T47D (cell line): ENCODE data around the gene NFATC1.

Experiments
- DNase-seq, 2 experiments: peaks; one replicate each; pipeline versions ENCODE4 v3.0.0 to v3.0.0-alpha.2; 2011 to 2012; ENCODE audit warnings: low read depth in 1 of 2, low spot score in 1 of 2
- JUND ChIP-seq: IDR thresholded peaks from 2 replicates; pipeline ENCODE4 v1.6.1; 2012; ENCODE audit warnings: low read depth
- in situ Hi-C: cut with HindIII; loops from 2 replicates; pipeline ENCODE4 v1.10.0; 2016; ENCODE audit warnings: low sequenced_read_pairs, low pct_unique_long_range_greater_than_20kb

Gene NFATC1

DNA sequence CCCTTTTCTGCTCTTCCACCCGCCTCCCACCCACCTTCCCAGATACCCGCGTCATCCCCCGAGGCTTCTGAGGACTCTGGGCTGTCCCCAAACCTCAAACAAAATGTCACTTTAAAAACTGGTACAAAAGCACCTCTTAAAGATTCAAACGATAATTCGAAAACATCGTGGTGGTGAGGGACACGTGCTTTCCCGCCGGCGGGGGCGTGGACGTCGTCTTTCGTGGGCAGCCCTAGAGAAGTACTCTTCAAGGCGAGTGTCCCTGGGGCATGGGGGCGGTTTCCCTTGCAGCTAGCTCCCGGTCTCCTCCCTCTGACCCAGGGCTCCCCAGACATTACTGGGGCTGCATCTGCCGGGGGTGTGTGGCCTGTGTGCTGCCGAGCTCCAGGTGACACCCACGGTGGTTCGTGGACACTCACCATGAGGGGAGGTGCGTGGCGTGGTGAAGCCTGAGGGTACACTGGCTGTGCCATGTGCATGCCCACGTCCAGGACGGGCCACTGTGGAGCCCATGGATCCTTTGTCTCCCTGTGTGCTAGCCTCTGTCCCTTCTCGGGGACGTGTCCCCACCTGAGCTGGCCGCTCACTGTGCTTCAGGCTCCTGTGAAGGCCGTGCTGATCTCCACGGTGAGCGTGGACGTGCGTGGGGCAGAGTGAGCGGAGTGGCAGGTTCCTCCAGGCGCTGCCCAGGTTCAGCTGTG is 117.8 kb downstream of the NFATC1 start:
- no peak for DNase-seq
- no peak for TF ChIP-seq JUND
- in situ Hi-C loops, result no loop called here

DNA sequence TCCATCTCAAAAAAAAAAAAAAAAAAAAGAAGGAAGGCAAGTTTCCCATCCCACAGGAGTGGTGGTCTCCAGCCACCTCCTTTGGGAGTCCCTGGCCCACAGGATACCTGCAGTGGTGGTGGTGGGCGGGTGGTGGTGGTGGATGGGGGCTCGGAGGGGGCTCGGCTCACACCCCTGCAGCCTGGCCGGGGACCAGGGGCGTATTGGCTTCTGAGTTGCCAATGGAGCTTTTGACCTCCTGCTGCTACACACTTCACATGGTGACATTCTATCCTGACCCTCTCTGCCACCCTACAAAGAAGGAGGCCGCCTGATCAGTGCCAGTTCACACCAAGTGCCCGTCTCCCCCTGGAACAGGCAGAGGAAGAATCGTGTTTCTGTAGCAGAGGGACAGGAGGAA is 119.6 kb downstream of the NFATC1 start:
- in situ Hi-C loops, result no loop called here
- no peak for TF ChIP-seq JUND
- DNase-seq, result no peak

DNA sequence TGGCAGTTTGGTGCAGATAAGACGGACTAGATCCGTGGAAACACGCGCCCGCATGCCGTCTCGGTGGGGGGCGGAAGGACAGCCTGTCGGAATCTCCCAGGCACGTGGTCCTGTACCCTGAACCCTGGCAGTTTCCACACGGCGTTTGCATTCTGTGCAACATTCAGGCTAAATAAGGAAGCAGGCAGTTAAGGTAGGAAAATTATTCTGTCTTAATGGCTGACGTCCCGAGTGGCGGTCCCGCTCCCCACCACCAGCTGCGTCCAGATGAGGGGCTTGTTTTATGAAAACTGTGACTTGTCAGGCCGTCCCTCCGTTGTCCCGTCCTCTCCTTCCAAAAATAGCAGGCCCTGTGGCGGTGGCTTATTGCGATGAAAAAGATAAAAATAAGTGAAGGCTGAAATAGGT is 120.2 kb downstream of the NFATC1 start:
- no peak for DNase-seq
- TF ChIP-seq JUND, result no peak
- in situ Hi-C loops, result no loop called here

DNA sequence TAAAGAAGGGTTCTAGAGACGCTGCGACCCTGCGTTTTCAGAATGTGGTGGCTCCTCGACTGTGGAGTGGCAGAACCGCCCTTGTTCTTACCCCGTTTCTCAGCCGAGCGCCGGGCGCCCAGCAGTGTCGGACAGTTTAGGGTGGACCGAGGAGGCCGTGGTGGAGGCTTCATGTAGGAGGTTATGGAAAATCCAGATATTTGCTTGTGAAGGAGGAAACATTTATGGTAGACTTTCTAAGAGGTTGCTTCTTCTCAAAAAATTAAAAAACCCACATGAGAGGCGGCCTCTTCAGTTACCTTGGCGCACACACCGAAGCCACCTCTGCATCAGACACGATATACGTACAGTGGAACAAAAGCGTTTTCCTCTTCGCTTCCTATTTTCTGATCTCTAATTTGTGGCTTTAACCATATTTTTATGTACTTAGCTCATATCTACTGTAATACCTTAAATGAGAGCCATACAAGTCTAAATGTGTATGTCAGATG is 120.8 kb downstream of the NFATC1 start:
- in situ Hi-C loops, result no loop called here
- TF ChIP-seq JUND, result no peak
- DNase-seq, result no peak

DNA sequence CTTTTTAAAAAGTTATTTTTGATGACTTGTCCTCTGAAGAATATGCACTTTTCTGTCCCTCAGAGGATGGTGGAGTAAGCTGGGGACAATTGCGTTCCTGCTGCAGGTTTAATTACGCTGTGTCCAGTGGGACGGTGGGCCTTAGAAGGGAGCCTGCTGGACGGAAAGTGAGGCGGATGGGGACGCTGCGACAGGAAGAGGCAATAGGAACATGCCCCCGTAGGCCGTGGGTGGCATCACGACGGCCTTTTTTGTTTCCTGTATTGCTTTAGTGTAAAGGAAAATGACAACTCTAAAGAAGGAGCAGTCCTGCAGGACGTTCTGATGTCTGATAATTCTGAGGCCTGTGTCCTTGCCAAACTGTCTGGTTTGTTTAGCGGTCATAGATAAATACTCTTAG is 121.6 kb downstream of the NFATC1 start:
- in situ Hi-C loops, result no loop called here
- no peak for DNase-seq
- TF ChIP-seq JUND, result no peak

DNA sequence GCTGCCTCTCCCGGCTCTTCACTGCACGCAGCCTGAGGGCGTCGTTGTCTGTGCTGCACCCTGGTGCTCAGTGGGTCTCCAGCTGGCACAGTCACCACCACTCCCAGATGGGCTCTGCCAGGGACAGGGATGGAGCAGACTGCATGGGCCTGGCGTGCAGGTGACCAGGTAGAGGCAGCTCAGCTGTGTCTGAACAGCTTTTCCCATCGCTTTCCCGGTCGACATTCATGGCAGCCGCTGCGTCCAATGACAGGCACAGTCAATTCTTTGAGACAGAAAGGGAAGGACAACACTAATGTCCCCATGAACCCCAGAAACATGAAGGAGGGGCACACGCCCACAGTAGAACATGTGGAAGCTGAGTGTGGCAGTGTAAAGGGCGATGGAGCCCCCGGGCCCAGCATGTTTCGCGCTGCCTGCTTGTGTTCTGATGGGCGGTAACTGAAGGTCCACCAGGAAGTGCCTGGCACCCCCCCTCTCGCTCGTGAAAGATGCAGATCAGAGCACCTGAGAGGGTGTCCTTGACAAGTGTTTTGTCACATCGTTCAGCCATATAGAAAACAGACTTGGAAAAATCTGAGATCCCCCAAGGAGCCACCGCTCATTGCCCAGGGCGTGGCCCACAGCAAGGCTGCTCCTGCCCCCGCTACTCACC is 122.4 kb downstream of the NFATC1 start:
- DNase-seq, result no peak
- no peak for TF ChIP-seq JUND
- in situ Hi-C loops, result no loop called here

DNA sequence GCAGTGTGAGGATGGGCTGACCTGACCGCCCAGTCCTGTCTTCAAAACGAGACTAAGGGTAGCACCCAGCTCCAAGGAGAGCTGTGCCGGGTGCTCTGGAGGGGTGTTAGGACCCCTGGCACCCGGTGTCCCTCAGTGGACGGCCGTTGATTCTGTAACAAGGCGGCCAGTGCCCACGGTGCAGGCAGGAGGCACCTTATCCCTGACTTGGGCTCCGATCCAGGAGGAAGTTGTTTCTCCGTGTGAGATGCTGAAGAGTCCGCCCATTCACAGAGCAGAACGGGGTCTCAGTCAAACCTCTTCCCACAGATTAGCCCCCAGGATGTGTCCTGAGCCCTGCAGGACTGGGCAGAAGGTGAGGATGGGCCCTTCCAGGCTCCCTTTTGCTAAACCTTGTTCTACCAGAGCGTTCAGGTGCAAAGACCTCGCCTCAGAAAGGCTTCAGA is 123.0 kb downstream of the NFATC1 start:
- in situ Hi-C loops, result no loop called here
- TF ChIP-seq JUND, result no peak
- no peak for DNase-seq

DNA sequence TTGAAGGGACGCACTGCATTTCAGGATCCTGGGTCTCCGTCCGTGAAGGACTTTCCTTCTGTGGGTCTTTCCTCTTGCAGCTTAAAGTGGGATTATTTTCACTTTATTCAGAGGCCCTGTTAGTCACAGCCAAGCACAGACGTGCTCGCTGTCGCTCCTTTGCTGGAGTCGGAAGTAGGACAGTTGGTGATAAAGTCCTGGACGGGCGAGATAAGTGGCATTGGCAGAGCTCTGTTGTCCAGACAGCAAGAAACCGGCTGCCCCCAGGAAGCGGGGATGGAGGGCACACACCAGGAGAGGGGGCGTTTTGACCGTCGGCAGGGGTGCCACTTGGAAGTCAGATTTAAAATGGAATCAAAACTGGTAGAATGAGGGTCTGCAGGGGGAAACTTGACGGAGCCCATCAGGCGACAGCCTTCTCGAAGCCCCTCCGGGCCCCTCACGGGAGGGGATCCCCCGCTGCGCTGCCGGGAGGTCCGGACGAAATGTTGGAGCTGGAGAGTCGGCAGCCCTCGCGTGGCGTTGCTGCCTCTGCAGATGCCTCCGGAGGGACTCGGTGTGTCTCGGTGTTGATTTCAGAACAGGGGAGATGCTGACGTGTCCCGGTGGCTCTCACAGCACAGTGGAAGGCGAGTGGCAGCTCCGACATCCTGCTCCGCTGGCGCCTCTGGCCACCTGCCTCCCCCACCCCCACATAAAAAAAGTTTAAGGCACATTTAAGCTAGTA is 124.2 kb downstream of the NFATC1 start:
- DNase-seq, result no peak
- in situ Hi-C loops, result no loop called here
- no peak for TF ChIP-seq JUND

DNA sequence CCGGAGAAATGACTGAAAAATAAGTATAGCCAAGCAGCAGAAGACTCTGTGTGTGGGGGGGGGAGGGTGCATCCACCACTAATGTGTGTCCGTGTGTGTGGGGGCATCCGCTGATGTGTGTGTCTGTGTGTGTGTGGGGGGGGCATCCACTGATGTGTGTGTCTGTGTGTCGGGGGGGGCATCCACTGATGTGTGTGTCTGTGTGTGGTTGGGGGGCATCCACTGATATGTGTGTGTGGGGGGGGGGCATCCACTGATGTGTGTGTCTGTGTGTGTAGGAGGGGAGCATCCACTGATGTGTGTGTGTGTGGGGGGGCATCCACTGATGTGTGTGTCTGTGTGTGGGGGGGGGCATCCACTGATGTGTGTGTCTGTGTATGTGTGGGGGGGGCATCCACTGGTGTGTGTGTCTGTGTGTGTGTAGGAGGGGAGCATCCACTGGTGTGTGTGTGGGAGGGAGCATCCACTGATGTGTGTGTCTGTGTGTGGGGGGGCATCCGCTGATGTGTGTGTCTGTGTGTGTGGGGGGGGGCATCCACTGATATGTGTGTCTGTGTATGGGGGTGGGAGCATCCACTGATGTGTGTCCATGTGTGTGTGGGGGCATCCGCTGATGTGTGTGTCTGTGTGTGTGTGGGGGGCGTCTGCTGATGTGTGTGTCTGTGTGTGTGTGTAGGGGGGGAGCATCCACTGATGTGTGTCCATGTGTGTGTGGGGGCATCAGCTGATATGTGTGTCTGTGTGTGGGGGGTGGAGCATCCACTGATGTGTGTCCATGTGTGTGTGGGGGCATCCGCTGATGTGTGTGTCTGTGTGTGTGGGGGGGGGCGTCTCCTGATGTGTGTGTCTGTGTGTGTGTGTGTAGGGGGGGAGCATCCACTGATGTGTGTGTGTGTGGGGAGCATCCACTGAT is 125.0 kb downstream of the NFATC1 start:
- TF ChIP-seq JUND, result no peak
- DNase-seq, result no peak

DNA sequence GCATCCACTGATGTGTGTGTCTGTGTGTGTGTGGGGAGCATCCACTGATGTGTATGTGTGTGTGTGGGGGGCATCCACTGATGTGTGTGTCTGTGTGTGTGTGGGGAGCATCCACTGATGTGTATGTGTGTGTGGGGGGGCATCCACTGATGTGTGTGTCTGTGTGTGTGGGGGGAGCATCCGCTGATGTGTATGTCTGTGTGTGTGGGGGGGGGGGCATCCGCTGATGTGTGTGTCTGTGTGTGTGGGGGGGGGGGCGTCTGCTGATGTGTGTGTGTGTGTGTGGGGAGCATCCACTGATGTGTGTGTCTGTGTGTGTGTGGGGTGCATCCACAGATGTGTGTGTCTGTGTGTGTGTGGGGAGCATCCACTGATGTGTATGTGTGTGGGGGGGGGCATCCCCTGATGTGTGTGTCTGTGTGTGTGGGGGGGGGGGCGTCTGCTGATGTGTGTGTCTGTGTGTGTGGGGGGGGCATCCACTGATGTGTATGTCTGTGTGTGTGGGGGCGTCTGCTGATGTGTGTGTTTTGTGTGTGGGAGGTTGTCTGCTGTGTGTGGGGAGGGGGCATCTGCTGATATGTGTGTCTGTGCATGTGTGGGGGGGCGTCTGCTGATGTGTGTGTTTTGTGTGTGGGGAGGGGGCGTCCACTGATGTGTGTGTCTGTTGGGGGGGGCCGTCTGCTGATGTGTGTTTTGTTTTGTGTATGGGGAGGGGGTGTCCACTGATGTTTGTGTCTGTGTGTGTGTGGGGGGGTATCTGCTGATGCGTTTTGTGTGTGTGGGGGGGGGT is 125.9 kb downstream of the NFATC1 start:
- no peak for TF ChIP-seq JUND
- no peak for DNase-seq
- in situ Hi-C loops, result no loop called here

More for the DNA sequence above, 125.0 kb downstream of the NFATC1 start:
- in situ Hi-C loops, result no loop called here

DNA sequence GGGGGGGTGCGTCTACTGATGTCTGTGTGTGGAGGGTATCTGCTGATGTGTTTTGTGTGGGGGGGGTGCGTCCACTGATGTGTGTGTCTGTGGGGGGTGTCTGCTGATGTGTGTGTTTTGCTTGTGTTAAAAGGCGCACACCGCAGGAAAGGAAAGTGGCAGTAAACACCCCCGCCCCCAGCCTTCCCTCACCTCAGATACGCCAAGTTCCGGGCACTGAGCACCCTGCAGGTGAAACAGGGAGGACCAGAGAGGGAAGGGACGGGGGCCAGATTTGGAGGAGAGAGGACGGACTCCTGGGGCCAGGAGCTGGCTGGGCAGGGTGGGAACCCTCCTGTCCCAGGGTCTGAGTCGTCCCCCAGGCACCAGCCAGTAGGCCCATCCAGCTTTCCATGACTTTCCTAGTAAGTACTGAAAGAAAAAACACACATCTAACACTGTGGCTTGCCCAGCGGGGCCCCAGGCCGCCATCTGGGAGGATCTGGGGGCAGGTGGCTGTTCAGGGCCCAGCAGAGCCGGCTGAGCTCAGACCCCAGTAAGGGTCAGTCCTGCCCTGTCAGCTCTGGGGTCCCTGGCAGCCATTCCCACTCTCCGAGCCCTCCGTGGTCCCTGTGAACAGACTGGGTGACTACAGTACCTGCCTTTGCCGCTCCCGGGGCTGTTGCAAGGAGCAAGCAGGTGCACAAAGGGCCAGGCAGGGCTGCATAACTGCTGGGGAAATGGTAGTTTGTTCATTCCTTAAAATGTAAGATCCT is 126.9 kb downstream of the NFATC1 start:
- no peak for TF ChIP-seq JUND
- in situ Hi-C loops, result no loop called here
- DNase-seq, result no peak
